Stimulated activated CD8-positive, alpha-beta memory T cell treated with anti-CD3 and anti-CD28 coated beads, Interleukin-12 subunit alpha, Interleukin-12 subunit beta, amount 100 ng/mL, for 24 hours (primary cell): ENCODE data around the gene BRD3OS.

ENCODE experiments used
- DNase-seq: peaks from one replicate; pipeline ENCODE4 v3.0.0-alpha.2; 2020; ENCODE audit errors: extremely low read depth

Gene BRD3OS

DNA sequence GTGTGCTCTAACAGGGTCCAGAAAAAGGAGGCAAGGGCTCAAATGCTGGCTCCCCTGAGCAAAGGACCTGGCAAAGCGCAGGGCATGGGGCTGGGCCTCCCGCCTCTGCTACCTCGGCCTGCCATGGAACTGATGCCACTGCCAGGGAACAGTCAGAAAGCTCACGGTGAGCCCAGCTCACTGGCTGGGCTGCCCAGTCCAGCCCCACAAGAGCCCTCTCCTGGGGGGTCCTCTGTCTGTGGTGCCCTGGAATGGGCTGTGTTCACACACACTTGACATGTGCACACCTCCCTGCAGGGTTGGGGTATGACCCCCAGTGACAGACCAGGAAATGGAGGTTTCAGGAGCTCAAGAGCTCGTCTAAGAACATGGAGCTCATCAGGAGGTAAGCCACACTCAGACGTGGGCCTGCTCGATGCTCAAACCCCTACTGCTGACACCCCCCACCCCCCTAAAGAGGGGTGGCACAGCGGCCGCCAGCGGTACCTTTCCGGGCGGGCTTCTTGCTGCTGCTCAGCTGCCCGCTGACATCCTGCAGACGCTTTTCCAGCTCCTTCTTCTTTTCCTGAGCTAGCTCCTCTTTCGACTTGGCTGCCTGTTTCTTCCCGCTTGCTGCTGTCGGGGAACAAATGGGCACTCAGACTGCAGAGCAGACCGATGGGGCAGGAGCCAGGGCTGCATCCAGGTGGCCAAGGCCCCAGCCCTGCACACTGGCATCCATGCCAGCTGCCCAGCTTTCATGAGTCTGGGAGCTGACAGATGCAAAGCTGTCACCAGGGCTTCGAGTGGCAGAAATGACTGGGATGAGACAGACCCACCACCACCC, 9.1 kb downstream of the BRD3OS start:
- DNase-seq, result no peak

DNA sequence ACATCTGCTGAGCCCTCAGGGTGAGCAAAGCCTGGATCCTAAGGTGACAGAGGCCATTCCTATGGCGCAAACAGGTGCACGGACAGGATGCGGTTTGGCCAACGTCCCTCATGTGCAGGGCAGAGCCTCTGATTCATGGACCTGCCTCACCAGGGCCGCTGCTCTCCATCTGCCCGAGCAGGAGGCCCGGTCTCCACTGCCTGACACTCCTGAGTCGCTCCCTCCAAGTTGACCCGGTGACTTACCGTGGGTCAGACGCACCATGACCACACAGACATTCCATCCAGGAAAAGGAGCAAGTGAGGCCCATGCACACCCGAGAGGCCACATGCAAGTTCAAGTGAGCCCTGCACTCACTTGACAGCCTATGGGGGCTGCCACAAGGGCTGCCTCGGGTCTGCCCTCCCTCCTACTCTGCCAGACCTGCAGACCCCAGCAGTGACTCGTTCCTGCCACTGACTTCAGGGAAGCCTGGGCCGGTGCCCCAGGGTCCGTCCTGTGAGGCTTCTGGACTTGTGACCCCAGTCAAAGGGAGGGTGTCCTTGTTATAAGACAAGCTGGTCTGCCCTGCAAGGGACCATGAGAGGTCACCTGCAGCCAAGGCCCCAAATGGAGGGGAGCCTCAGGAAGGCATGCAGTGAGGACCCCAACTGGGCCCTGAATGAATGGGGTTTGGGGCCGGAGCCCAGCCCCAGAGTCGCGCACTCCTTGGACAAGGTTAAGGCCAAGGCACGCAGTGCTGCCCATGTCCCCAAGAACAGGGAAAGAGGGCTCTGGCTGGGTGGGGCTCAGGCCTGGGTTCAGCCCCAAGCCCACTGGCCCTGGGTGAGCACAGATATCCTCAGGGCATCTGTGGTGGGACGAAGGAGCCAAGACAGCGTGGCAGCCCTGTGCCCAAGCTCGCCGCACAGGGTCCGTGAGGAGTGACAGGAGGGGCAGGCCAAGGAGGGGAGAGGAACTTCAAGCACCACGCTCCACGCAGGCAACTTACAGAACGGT, 10.1 kb downstream of the BRD3OS start:
- no peak for DNase-seq

DNA sequence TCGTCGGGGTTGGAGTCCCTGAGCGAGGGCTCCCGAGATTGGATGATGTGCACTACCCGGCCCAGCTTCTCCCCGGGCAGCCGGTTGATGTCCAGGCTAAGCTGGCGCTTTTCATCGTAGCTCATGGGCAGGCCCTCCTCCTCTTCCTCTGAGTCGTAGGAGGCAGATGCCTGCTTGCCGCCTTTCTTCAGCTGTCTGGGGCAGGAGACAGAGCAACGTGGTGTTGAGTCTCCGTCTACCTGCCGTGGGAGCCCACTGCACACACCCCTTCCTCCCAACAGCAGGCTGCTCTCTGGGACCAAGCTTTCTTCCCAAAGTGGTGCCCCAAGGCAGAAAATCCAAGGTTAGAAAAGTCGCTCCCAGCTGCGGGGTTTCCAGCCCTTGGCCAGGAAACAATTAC, 10.8 kb downstream of the BRD3OS start:
- DNase-seq, result no peak

DNA sequence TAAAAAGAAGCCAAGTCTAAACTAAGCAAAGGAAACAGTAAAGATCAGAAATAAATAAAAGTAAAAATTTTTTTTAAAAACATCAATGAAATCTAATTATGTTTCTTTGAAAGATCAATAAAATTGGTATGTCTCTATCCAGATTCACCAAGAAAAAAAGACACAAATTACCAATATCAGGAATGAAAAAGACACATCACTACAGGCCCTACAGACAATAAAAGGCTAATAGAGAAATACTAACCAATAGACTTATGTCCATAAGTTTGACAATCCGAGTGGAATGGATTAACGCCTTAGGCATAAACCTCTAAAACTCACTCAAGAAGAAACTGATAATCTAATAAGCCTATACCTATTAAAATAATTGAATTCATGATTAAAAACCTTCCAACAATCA, 12.4 kb downstream of the BRD3OS start:
- no peak for DNase-seq

DNA sequence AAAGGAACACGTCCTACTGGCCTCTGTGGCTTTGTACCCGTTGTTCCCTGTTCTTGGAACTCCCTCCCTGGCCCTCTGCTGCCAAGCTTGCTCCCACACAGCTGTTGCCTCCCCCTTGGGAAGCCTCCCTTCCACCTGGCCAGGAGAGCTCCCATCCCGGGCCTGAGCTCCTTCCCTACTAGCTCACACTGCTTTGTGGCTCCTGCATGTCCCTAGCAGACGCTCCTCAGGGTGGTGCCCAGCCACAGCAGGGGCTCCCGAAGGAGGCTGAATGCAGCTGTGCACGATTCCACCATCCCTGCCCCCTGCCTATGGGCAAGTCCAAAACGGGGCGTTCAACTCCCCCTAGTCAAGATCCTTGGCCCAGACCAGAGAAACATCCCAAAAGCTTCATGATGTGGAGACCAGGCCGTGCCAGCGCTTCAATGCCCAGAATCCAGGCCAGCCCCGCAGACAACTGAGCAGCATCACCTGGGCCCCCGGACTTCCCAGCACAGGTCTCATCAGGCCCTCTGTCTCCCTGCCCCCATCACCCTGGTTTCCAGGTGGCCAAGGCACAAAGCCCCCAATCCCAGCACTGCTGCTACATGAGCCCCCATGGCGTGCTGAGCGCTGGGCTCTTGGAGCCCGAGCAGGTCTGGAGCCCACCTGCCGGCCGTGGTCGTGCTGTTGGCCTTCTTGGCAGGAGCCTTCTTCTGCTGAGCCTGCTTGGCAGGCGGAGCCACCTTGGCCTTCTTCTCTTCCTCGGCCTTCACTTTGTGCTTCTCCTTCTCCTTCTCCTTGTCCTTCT, 14.3 kb downstream of the BRD3OS start:
- no peak for DNase-seq

DNA sequence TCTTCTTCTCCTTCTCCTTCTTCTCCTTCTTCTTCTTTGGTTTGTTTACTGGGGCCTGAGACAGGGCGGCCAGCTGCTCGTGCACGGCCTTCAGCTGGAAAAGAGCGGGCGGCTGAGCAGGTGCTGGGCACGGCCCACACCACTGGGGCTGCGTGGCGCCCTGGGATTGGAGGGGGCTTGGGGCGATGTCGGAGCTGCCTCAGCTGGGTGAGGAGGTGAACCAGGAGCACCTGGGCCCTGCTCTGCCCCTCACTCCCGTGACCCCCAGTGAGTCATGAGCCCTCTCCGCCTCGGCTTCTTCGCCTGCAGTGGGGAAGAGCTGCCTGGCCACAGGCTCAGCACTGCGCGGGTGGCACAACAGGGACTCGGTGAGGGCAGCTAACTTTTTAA, 14.9 kb downstream of the BRD3OS start:
- no peak for DNase-seq

DNA sequence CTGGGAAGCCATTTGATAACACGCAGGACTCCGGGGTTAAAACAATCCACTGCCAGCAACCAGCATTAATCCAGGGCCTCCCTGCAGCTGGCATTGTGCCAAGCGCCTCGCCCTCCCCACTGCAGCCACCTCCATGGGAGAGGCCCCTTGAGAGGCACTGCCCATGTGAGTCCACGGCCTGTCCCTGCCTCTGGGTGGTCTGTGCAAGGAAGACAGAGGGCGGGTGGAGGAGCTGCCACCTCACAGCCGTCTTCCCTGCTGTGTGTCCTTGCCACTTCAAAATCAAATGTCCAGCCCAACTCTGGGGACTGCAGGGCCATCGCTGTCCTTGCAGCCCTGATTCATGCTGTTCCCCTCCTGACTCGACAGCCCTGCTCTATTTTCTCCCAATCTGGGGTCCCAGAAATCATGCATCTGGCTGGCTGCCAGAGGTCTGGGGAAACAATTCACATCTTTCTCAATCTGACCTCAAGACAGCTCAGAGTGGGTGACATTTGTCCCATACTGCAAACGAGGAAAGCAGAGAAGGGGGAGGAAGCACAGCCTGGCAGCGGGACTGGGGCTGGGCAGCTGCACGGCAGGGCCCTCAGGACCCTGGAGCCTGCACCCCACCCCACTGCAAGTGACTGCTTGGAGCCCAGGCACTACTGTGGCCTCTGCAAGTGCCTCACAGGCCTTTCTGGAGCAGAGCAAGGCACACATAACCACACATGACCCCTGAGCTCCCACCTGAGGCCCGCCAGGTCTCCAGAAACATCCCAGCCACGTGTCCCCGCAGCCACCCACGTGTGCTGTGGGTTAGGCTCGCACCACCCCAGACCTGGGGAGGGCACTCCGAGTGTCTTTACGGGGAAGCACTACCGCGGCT, 15.7 kb downstream of the BRD3OS start:
- DNase-seq, result no peak

DNA sequence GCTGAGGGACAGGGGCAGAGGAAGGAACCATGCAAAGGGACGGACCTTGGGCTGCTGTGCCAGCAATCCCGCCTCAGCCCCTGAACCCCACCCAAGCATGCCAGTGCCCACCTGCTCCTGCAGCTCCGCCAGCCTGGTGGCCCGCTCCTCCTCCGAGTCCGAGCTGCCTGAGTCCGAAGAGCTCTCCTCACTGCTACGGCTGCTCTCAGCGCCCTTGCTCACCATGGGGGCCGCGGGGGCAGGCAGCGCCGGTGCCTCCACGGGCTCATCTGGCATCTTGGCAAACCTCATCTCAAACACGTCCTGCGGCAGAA, 16.3 kb downstream of the BRD3OS start:
- no peak for DNase-seq

DNA sequence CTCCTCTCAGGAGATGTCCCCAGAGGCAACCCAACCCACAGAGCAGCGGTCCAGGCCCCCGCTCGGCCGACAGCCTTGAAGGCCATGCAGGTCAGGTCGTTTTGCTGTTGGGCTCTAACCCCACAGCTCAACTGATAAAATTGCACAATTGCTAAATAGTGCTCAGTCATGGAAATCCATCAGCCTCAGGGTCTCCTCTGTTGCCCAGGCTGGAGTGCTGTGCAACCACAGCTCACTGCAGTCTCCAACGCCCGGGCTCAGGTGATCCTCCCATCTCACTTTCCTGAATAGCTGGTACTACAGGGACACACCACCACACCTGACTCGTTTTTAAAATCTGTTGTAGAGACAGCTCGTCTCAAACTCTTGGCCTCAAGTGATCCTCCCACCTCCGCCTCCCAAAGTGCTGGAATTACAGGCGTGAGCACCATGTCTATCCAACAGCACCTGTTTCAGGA, 18.3 kb downstream of the BRD3OS start:
- no peak for DNase-seq

DNA sequence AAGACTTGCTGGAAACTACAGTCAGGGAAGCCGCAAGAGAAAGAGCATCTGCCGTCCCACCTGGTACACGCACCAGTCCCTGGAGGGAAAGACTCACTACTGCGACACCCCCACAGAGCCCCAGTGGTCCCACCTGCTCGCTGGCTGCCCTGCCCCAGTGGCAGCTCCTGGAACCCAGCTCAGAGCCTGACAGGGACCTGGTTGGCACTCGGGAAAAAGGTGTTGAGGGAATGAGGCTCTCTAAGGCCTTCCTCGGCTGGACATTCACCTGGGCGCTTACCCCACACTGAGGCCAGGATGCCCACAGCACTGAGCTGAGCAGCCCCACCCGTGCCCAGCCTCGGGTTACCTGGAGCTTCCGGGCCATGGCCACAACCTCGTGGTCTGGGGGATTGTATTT, 19.7 kb downstream of the BRD3OS start:
- no peak for DNase-seq

DNA sequence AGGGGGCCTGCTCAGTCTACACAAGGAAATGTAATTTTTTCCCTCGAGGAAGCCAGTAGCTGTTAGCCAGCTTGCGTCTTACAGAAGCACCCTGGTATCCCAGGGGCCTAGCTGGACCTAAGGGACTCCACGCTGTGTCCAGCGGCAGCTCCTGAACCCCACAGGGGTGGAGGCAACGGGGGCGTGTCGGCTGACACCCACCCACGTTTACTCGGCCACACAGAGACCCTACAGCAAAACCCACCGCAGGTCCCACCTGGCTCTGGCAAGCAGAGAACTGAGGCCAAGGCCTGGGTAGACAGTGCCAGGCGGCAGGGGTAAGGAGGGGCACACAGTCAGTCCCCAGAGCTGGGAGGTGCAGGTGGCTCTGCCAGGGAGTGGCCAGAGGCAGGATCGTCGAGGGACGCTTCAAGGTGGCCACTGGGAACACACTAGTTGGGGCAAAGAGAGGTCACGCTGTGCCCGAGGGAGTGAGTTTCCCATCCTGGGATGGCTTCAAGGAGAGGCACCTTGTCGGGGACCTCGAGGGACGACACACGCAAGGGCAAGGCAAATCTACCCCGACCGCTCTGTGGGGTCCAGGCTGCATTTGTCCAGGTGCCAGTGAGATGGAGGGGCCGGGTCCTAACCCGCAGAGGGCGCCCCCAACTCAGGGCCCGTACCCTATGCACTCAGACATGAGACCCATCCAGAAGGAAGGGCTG, 20.7 kb downstream of the BRD3OS start:
- DNase-seq, result no peak

DNA sequence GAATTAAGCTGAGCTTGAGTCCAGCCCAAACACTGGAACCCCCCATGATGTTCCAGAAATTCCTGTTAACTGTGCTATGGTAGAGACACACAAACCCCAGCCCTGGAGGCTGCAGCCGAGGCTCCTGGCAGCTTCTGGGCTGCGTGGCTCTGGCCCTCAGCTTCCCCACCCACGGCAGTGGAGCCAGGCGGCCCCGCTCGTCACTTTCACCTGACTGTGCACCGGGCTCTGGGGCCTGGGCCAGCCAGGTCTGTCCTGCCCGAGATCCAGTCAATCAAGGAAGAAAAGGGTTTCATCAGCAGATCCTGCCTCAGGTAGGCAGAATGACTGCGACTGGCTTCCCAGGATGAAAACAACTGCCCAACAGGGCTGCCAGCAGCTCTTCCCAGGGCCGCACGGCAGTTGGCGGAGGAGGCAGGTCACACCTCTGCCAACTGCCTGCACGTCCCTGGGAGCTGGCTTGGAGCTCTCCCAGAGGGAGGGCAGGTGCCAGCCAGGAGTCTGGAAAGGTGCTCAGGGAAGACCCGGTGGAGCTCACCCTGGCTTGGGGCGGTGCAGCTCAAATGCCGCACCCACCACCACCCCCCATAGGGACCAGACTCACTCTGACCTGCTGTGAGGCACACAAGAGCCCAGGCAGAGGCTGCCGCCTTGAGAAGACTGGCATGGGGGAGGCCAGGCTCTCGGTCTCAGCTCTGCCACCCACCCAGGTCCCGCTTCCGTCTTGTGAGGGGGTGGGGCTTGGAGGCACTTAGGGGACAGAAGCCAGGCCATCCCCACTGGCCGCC, 21.8 kb downstream of the BRD3OS start:
- DNase-seq, result no peak

DNA sequence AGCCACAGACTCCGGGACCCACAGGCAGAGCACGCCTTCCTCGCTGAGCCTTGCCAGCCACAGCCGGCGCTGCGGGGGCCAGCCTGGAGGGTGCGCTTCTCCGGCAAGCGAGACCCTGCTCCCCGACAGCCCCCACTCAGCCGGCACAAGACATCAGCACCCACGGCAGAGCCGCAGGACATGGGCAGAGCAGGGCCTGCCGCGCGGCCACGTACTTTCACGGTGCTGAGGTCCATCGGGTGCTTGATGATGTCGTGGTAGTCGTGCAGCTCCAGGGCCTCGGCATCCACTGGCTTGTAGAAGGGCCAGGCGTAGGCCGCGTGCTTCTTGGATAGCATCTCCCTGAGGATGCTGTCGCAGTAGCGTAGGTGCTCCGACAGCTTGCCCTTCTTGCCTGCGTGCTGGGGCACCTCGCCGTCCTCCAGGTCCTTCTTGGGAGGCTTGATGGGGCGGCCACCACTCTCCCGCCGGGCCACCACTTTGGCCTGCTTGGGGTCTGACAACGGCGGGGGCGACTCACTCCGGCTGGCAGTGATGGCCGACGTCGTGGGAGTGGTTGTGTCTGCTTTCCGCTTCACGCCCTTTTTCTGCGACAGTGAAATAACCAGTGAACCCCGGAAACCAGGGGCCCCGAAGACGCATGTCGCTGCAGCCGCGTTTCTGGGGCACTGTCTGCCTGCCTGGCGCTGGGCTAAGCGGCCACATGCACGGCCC, 22.7 kb downstream of the BRD3OS start:
- no peak for DNase-seq

DNA sequence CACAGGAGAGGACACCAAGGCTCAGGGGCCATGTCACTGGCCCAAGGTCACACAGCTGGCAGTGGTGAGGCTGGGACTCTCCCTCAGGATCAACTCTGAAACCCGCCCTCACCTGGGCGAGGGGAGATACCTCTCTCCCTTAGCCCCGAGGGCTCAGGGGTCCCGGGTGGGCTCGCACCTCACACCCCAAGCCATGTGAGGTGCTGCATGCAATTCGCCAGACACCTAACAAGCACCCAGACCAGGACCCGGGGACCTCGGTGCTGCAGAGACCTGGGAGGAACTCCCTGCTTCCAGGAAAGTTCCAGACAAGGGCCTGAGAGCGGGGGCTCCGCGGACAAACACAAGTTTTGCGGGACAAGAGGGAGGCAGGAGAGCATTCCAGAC, 23.3 kb downstream of the BRD3OS start:
- DNase-seq, result no peak

DNA sequence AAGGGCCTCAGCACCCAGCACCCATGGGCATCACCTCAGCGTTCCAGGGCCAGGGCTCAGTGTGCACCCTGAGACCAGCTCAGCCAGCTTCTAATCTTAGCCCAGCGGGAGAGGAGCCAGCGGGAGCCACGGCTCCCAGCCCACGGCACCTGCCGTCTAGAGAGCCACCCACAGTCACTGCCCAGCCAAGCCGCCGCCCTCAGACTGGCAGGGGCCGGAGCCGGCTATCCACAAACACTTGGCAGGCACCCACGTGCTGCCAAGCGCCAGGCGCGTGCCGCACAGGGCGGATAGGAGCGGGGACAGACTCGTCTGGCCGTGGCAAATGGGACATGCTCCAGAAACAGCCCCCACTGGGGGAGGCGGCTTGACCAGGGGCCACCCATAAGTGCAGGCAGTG, 24.0 kb downstream of the BRD3OS start:
- no peak for DNase-seq

DNA sequence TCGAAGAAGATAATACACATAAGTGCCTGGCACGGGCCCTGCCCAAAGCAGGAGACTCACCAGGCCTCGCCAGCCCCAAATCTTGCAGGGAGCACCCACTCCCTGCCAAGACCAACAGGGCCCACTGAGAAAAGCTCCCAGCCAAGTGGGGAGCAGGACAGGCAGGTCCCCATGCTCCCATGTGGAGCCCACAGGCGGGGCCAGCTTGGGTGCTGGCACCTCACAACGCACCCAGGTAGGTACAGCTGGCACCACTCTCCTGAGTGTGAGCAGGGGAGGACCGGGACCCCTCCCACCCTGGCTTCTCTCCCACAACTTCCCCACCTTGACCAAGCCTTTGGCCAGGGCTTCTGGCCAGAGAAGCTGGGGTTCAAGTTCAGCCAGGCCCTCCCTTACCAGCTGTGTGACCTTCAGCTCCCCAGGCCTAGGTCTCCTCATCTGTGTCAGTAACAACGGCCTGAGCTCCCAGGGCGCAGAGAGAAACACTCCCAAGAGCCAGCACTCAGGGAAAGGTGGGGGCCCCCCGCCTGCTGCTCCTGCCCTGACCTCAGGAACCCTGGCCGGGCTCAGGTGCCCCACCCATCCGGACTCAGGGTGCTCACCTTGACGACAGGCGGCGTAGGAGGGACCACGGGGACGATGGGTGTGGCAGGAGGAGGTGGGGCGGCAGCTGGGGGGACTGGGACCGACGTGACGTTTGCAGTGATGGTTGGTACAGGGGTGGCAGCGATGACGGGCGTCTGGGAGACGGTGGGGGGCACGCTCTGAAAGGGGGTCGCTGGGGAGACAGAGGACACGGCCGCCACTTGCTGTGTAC, 24.7 kb downstream of the BRD3OS start:
- no peak for DNase-seq

DNA sequence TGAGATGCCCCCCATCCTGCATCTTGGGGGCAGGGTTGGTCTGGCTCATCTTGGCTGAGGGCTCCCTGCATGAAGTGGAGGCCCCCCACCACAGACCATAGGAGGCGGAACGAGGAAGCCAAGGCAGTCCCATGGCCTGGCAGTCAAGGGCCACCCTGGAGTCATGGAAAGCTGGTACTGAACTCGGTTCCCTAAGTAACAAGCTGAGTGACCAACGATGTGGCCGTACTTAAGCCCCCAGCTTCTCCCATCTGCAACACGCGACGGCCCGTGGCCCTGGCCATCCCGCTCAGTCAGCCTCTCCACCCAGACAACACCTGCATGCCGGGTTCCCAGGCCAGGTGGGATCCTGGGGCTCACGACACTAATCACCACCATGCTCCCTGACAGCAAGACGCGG, 25.4 kb downstream of the BRD3OS start:
- DNase-seq, result no peak

DNA sequence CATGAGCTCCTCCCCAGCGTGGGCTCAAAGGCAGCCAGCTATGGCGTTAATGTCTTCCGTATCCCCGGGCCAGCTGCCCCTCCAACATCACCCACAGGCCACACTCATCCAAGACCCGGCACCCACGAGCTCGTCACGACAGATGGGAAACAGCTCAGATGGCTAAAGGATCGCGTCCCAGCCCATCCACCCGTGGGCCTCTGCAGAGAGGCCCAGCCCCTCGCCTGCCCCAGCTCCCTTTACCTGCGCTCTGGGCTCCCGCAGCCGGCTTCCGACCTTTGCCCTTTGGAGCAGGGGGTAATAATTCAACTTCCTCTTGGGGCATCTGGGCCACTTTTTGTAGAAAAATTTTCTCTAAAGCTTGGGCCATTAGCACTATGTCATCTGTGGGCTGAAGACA, 26.0 kb downstream of the BRD3OS start:
- no peak for DNase-seq
